ENCODE data around the gene CAPN9.
"Not testable (repeated sequence)": the region's sequence is repeated elsewhere in the genome, so short reads cannot be mapped to it uniquely, and the experiment has no call there.

CAPN9 gene

GRCh38 chr1:230710543-230710904, 36.7 kb upstream of the CAPN9 start:
- DNase-seq, result no peak

- DNase-seq, result no peak
Observed at GRCh38 chr1:230711245-230711644, 35.9 kb upstream of the CAPN9 start.

- no peak for DNase-seq
Observed at GRCh38 chr1:230712470-230712942, 34.7 kb upstream of the CAPN9 start.

DNA sequence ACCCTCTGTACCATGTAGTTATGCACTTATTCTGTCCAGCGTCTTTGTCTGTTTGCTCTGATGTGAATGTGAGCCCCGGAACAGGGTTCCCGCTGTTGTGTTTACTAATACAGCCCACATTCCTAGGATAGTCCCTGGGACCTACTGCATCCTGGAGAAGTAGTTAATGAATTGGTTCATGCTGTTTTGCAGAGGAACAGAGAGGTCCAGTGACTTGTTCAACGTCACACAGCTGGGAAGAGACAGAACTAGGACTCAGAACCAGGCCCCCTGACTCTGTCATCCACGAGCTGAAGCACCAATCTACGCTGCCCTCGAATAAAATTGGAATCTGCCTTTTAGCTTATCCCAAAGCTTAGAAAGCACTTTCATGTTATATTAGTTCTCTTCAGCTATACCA, 34.0 kb upstream of the CAPN9 start:
- DNase-seq, result no peak

GRCh38 chr1:230713547-230713914, 33.7 kb upstream of the CAPN9 start:
- no peak for DNase-seq

GRCh38 chr1:230713915-230714764, 33.0 kb upstream of the CAPN9 start, which contains the start of gene AGT:
TSS of gene AGT (minus strand) at chr1:230714122. CDS start at chr1:230710823, 3,299 bp downstream.
- no peak for DNase-seq

DNA sequence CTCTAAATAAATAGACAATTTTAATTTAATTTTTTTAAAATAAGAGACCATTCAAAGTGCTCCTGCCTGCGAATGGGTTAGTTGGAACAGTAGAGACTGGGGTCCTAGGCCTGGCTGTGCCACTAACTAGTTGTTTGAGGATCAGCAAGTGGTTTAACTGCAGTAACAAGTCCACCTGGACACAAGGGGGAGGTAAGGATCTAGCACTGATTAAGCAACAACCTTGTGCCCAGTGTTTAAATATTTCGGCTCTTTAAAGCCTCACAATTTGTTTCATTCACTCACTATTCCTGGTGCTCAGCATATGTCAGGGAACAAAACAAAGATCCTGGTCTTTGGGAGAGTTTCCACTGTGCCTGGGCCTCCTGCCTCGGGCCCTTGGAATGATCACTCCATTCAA, 31.7 kb upstream of the CAPN9 start:
- DNase-seq, result no peak

- not testable (repeated sequence) for DNase-seq
Observed at GRCh38 chr1:230716453-230716852, 30.7 kb upstream of the CAPN9 start.

DNA sequence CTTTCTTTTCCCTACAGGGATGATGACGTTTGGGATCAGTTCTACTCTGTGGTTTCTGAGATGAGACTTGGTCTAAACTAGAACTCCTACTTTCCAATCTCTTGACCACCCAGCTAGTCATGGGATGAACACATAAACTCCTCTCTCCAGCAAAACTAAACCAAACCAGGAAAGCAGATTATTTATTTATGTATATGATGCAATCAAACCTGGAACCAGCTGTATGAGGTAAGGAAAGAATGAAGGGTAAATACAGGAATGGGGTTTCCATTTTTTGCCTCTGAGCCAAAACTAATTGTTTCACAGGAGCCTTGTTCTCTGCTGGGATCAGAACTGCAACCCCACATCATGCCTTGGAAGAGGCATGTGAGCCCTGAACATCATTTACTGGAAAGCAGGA, 29.9 kb upstream of the CAPN9 start:
- DNase-seq, result no peak

GRCh38 chr1:230721849-230722522, 25.2 kb upstream of the CAPN9 start:
- DNase-seq, result not testable (repeated sequence)

DNA sequence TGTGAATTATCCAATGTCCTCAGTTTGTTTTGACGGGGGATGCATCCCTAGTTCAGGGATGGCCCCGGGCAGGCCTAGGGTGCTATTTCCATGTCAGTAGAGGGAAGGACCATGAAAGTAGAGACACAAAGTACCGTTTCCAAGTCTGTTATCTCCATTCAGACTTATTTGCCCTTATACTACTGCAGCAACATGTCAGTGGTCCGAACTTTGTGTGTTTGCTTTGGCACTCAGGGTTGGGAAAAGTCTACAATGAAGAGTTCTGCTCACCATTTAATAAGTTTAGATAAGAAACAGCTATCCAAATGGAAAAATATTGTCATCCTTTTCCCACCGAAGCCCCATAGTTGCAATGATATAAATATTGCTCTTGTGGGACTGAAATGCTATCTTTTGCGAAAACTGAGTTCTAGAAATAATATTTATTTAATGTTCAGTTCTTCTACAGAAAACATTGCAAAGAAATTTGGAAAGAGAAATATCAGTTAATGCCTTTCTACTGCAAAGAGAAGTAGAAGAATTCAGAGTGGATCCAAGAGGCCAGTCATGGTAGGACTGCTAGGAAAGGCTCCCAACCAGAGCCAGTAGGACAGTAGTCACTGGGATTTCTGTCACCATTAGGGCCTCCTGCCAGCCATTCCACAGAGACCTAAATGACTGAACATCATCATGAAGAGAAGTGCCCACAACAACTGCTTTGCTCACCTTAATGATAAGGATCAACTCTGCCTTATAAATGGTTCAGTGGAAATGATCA, 21.8 kb upstream of the CAPN9 start:
- no peak for DNase-seq

DNA sequence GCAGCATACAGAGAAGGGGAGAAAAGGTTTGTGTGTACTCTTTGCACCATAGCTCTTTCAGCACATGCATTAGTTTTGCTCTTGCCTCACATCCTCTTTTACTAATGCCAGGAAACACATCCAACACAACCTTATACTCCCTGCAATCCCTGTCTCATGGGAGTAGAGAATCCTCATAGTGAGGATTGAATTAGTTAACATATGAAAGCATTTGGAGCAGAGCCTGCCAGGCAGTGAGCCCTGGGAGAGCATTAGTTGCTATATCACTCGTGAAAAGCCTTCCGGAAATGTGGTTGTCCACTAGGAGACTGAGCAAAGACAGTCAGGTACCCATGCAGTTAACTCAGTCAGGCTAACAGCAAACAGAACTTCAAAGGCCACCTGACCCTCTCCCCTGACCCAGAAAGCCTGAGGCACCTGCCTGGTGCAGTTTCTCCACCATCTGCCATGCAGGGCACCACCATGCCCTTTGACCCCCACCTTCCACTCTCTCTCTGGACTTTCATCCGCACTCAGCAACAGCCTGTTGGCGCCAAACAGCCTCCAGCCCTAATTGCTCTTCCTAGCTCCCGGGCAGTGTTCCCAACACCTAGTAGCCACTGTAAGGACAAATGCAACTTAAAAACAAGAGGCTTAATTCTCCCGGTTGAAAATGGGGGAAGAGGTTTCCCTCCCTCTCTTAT, 18.3 kb upstream of the CAPN9 start:
- no peak for DNase-seq

DNA sequence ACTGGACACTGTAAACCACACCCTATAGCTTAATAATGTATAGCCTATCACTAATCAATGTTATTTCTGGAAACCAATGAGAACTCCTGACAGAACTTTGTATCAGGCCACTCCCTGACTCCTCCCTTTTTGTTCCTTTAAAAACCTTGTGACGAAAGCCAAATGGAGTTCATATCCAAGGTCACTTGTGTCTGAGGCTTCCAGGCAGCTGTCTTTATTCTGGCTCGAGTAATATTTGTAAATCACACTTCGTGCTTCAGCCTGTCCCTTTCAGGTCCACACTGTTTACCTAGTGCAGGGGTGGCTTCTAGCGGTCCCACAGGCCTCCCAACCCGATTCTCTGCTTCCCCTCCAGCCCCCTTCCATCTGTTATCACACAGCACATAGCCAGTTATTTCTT, 16.2 kb upstream of the CAPN9 start:
- no peak for DNase-seq

DNA sequence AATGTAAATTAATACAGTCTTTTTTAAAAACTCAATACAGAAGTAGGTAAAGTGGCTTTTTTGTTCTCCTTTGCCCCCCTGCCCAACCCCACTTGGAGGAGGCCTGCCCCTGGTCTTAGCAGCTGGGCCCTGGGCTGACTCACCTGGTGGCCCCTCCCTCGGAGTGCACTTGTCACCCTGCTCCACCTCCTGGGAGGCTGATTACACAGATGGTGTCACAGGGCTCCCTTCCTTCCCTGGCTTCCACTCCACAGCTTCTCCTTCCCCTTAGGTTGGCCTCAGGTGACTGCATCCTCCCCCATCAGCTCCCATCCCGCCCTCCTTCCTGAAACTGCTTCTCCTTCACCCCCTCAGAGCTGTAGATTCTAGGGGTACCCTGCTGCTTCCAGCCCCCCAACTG, 11.7 kb upstream of the CAPN9 start:
- no peak for DNase-seq

DNA sequence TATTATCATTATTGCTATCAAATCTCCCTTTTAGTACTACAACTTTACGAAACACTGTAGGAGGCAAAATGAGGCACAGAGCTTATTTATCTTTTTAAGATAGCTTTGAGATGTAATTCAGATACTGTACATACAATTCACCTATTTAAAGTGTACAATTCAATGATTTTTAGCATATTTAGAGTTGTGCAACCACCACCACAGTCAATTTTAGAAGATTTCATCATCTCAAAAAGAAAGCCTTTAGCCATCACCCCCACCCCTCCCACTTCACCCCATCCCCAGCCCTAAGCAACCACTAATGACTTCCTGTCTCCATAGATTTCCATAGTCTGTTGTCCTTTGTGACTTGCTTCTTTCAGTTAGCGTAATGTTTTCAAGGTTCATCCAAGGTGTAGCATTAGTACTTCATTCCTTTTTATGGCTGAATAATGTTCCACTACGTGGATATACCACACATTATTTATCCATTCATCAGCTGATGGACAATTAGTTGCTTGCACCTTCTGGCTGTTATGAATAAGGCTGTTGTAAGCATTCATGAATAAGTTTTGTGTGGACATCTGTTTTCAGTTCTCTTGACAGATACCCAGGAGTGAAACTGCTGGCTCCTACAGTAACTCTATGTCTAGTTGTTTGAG, 9.4 kb upstream of the CAPN9 start:
- DNase-seq, result no peak

DNA sequence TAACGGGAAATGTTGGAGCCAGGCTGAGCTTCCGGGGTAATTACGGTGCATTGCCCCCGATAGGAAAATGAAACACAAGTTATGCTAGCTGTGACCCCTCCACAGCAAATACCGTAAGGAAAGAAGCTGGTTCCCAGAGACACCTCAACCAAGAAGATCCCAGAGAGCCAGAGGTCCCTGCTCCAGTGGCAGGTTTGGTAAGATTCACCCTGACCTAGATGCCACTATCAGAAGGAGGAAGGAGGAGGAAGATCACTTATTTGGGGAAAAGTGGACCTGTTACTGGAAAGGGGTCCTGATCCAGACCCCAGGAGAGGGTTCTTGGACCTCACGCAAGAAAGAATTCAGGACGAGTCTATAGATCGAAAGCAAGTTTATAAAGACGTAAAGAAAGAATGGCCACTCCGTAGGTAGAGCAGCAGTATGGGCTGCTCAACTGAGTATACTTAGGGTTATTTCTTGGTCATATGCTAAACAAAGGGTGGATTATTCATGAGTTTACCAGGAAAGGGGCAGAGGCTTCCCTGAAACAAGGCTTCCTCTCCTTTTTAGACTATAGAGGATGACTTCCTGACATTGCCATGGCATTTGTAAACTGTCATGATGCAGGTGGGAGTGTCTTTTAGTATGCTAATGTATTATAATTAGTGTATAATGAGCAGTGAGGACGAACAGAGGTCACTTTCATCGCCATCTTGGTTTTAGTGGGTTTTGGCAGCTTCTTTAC, 7.5 kb upstream of the CAPN9 start:
- DNase-seq, result no peak

- no peak for DNase-seq
Observed at GRCh38 chr1:230743899-230744298, 3.3 kb upstream of the CAPN9 start.

- DNase-seq, result peak; percentile 67
Observed at GRCh38 chr1:230744382-230744781, 2.8 kb upstream of the CAPN9 start.

- no peak for DNase-seq
Observed at GRCh38 chr1:230745071-230745470, 2.1 kb upstream of the CAPN9 start.

GRCh38 chr1:230746617-230747016, 571 bp upstream of the CAPN9 start:
- no peak for DNase-seq

DNA sequence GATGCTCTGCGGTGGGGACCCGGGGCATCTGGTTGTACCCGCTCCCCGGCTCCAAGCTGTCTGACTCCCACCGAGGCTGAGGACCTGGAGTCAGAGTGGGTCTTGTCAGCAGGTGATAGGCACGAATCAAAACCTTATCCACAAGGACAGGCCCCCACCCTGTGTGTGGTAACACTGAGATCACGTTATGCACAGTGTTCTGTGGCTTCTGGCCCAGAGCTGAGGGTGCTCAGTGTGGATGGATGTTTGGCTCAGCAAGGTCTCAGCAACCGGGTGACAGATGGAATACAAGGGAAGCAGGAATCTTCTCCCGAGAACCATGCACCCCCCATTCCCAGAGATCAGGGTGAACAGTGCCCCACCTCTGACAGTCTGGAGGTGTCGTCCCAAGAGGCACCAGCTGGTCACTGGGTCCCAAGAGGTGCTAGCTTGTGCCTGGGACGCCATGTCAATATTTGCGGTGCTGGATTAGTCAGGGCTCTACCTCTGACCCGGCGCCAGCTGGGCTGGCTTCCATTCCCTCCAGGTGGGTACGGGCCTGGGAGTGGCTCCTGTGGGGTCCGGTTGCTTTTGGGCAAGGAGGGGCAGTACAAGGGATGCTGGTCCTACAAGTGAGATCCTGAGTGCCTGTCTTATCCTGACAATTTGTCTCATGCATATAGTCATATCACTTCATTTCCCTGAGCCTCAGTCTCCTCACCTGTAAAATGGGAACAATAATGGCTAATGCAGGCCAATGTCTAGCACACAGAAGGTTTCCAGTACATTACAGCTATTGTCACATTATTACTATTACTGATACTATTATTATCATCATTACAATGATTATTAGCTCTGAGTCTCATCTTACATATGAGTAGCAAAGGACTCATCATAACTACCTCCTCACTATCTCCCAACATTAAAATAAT, 957 bp downstream of the CAPN9 start:
- no peak for DNase-seq

Data from islet precursor cell (in vitro differentiated cells).